Measurements from ENCODE around the gene PERCC1. TPM values are rescaled to one million over a fixed set of nuclear protein-coding genes. Genes with fewer than 3 reads are reported as not detected.

The PERCC1 gene
- total RNA-seq, 6 experiments from 2014 or later = not detected

- intact Hi-C loops (cut with DNase I) = no loop called here
- TF ChIP-seq, protein P1, sequence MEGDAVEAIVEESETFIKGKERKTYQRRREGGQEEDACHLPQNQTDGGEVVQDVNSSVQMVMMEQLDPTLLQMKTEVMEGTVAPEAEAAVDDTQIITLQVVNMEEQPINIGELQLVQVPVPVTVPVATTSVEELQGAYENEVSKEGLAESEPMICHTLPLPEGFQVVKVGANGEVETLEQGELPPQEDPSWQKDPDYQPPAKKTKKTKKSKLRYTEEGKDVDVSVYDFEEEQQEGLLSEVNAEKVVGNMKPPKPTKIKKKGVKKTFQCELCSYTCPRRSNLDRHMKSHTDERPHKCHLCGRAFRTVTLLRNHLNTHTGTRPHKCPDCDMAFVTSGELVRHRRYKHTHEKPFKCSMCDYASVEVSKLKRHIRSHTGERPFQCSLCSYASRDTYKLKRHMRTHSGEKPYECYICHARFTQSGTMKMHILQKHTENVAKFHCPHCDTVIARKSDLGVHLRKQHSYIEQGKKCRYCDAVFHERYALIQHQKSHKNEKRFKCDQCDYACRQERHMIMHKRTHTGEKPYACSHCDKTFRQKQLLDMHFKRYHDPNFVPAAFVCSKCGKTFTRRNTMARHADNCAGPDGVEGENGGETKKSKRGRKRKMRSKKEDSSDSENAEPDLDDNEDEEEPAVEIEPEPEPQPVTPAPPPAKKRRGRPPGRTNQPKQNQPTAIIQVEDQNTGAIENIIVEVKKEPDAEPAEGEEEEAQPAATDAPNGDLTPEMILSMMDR (IDR thresholded peaks at IDR 0.05) = no peak
- no peak for TF ChIP-seq POLR2A (IDR thresholded peaks at IDR 0.05)
- Histone ChIP-seq H3K36me3 (no peaks in the 10 kb centered on the region), H3K9me3 (no peaks in the 10 kb centered on the region), H3K27me3 (no peaks in the 10 kb centered on the region), H3K4me1 (peaks cover 0 to 6% (median 0%) of the 10 kb centered on the region in 4 donors), H3K27ac (no peak overlapping the region), H3K4me3 (no peak overlapping the region)
- WGBS (ENCODE audit: insufficient coverage, low coverage, low lambda C conversion rate, missing lambda C conversion rate) = 100% methylated on average over 1 of the region's 2 CpGs
- ATAC-seq (no peak), DNase-seq (no peak)
Measured at GRCh38 chr16:1412847-1413246, 18.0 kb upstream of the PERCC1 start.

DNA sequence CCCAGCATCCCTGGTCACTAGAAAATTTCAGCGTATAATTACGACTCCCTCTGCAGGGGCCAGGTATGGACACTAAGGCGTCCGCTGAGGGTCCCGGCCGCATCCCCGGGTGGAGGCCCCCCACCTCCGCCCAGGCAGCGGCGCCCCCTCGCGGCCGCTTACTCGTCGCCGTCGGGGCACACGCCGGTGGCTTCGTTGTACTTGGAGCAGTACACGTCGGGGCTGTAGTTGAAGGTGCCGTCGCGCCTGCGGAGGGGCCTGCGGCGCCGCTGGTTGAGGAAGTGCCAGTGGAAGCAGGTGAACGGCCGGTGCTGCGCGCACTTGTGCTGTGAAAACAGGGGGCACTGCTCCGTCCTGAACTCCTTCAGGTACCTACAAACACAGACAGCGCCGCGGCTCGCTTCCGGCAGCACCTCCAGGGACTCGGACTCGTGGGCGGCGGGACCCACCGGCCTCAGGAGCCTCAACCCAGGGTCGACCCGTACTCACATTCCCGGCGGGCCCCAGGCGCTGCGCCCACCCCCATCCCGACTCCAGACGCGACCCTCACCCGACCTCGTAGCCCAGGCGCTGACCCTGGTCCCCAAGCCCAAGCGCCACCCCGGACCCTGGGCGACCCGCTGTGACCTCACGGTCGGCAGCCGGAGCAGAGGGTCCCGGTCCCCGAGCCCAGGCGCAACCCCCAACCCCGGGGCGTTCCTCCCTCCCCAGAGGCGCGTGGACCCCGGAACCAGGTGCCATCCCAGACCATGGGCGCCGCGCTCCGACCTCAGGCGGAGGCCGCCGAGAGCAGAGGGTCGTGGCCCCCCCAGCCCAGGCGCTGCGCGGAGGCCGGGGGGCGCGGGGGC, 17.0 kb upstream of the PERCC1 start:
- intact Hi-C loops (cut with DNase I) = no loop called here
- Histone ChIP-seq H3K27ac (peak overlapping the region; percentile 56 to 69 (median 67)), H3K4me1 (no peaks in the 10 kb centered on the region), H3K4me3 (peak overlapping the region; percentile 77 to 87 (median 80)), H3K27me3 (no peaks in the 10 kb centered on the region), H3K36me3 (no peaks in the 10 kb centered on the region), H3K9me3 (no peaks in the 10 kb centered on the region)
- 0% methylated on average over 1 of the region's 85 CpGs for WGBS (ENCODE audit: insufficient coverage, low coverage, low lambda C conversion rate, missing lambda C conversion rate)
- DNase-seq (peak in 2 of 3 donors; percentile 65 to 69), ATAC-seq (peak; percentile 65 to 73 (median 72))
- TF ChIP-seq, protein P1 (IDR thresholded peaks at IDR 0.05) = peak; percentile 46 to 65 (median 57)
- no peak for TF ChIP-seq POLR2A (IDR thresholded peaks at IDR 0.05)

- Histone ChIP-seq H3K36me3 (no peaks in the 10 kb centered on the region), H3K9me3 (no peaks in the 10 kb centered on the region), H3K4me3 (peak within 1 kb of the TSS; percentile 77 to 87 (median 80)), H3K27me3 (no peaks in the 10 kb centered on the region), H3K4me1 (peaks cover 0 to 5% (median 2%) of the 10 kb centered on the region in 4 donors), H3K27ac (peak within 1 kb of the TSS; percentile 56 to 69 (median 67))
- DNase-seq = peak; percentile 81 to 84 (median 84)
- intact Hi-C loops (cut with DNase I) = no loop called here
- WGBS (ENCODE audit: insufficient coverage, low coverage, low lambda C conversion rate, missing lambda C conversion rate) = 5% methylated on average over 16 of the region's 72 CpGs
- TF ChIP-seq, protein P1 (IDR thresholded peaks at IDR 0.05) = no peak
- TF ChIP-seq POLR2A (IDR thresholded peaks at IDR 0.05) = no peak
- ATAC-seq = peak; percentile 60 to 77 (median 69)
Measured at GRCh38 chr16:1414532-1415260, 16.2 kb upstream of the PERCC1 start, which contains the start of gene UNKL. TSS of gene UNKL (minus strand) at chr16:1414704. CDS start at chr16:1414691, 13 bp downstream.

DNA sequence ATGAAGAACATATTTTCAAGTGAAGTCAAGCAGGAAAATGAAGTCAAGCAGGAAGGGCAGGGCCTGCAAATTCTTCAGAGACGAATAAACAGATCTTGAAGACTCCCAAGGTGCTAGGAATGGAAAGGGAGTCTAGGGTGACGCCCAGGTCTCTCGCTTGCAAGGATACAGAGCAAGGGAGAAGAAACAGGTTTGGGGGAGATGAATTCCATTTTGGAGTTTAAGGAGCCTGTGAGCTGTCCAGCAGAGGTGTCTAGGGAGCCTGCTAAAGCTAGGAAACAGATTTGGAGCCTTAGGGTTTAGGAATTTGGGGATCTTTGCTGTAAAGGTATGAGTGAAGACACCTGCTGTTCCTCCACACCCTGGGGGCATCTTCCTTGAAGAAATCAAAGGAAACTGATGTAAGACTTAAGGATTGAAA, 14.3 kb upstream of the PERCC1 start:
- ATAC-seq = no peak

More for the DNA sequence above, 14.3 kb upstream of the PERCC1 start:
- Histone ChIP-seq H3K4me1 (peaks cover 0 to 11% (median 6%) of the 10 kb centered on the region in 4 donors), H3K36me3 (no peaks in the 10 kb centered on the region), H3K27ac (no peak overlapping the region), H3K9me3 (no peaks in the 10 kb centered on the region), H3K27me3 (no peaks in the 10 kb centered on the region), H3K4me3 (no peak overlapping the region)
- no peak for DNase-seq
- intact Hi-C loops (cut with DNase I) = no loop called here
- no peak for TF ChIP-seq POLR2A (IDR thresholded peaks at IDR 0.05)
- 52% methylated on average over 3 of the region's 3 CpGs for WGBS (ENCODE audit: insufficient coverage, low coverage, low lambda C conversion rate, missing lambda C conversion rate)

Data from right lobe of liver (tissue), 6 donors.